Subcutaneous adipose tissue (tissue), 4 donors: ENCODE data around the gene MRPL58. TPM values are rescaled to one million over a fixed set of nuclear protein-coding genes. Genes with fewer than 3 reads are reported as not detected.

ENCODE experiments used
- total RNA-seq, 4 donors: library from RNA; depleted of rRNA; stranded (reverse); fragments of >200 nt; gene quantifications; one replicate each; pipeline ENCODE4 v1.1.0, GENCODE V29; 2016
- TF ChIP-seq, protein P1 (sequence below): fragments of 450-650 bp; IDR thresholded peaks from one replicate; pipeline ENCODE4 v1.5.1; 2016; ENCODE audit warnings: low read depth, mild to moderate bottlenecking, control low read depth, antibody characterized with exemption, moderate library complexity

Gene MRPL58
- total RNA-seq, 4 donors from 2014 or later: 34.8 to 53.5 (median 45.1) TPM

DNA sequence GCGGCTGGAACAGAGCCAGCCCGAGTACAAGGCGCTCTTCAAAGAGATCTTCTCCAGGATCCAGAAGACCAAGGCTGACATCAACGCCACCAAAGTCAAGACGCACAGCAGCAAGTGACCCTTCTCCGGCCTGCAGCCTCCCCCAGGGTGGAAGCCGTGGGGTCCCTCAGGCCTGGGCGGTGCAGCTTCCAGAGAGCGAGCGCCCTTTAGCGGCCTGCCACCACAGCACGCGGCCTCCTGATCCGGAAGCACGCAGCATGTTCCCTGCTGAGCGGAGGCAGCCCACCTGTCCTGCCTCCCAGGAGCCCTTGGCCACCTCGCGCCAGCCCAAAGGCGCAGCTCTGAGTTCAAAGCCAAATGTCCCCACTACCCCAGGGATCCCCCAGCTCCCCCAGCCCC lies 8.5 kb upstream of the MRPL58 start:
- TF ChIP-seq, protein P1, sequence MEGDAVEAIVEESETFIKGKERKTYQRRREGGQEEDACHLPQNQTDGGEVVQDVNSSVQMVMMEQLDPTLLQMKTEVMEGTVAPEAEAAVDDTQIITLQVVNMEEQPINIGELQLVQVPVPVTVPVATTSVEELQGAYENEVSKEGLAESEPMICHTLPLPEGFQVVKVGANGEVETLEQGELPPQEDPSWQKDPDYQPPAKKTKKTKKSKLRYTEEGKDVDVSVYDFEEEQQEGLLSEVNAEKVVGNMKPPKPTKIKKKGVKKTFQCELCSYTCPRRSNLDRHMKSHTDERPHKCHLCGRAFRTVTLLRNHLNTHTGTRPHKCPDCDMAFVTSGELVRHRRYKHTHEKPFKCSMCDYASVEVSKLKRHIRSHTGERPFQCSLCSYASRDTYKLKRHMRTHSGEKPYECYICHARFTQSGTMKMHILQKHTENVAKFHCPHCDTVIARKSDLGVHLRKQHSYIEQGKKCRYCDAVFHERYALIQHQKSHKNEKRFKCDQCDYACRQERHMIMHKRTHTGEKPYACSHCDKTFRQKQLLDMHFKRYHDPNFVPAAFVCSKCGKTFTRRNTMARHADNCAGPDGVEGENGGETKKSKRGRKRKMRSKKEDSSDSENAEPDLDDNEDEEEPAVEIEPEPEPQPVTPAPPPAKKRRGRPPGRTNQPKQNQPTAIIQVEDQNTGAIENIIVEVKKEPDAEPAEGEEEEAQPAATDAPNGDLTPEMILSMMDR: no peak

DNA sequence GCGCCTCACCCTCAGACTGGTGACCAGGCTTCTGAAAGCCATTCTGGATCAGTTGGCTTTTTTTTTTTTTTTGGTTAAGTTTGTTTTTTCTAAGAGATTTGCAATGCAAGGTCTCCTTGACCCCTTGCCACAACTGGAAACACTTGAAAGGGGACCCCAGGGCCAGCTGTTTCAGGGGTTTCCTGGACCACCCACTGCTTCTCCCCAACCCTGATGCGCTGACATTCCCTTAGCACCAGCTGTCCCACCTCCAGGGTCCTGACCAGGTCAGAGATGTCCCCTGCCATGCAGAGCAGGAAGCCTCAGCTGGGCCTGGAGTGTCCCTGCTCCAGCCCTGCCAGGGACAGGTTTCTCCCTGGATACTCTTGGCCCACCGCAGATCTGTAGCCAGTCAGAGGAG lies 8.1 kb upstream of the MRPL58 start:
- TF ChIP-seq, protein P1: no peak

DNA sequence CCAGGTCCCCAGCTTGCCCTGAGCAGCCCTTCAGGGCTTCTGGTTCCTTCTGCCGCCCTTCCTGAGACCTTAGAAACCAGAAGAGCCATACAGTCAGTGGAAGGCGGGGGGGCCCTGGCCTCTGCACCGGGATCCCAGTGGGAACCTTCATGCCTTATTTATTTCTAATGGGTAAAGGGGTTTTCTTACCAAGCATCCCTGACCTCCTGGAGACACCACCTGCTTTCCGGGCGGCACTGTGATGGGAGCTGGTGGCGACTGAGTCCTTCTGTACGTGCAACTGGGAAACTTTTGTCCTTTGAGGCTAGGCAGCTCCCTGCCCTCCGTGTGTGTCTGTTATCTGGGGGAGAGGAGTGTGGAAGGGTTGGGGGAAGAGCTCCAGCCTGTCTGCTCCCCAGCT lies 7.2 kb upstream of the MRPL58 start:
- TF ChIP-seq, protein P1: no peak

DNA sequence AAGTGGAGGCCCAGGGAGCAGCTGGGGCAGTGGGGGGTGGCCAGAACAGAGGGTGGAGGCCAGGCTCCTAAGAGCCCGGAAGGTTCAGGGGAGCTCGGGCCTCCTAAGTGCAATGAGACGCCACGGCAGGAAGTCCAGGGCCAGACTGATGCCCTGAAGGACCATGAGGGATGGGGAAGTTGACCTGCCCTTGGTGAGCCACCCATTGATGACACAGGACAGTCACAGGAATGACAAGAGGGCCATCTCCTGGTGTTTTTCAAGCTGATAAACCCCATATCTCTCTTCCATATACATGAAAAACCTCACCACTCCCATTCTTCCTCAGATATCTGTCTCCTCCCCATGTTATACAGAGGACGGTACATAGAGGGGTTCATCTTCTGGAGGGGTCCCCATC lies 5.8 kb upstream of the MRPL58 start:
- TF ChIP-seq, protein P1: no peak

DNA sequence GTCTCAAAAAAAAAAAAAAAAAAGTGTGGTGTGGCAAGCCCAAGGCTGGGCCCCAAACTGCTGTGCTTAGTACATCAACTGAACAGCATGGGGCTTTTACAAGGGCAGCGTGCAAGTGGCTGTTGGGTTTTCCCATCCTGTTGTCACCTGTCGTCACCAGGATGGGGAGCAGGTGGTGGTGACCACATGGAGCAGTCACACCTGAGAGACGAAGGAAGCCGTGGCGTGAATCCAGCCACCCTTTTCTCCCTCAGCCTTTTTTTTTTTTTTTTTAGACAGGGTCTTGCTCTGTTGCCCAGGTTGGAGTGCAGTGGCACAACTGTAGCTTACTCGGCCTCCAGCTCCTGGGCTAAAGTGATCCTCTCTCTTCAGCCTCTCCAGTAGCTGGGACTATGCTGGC lies 4.1 kb upstream of the MRPL58 start:
- TF ChIP-seq, protein P1: no peak

DNA sequence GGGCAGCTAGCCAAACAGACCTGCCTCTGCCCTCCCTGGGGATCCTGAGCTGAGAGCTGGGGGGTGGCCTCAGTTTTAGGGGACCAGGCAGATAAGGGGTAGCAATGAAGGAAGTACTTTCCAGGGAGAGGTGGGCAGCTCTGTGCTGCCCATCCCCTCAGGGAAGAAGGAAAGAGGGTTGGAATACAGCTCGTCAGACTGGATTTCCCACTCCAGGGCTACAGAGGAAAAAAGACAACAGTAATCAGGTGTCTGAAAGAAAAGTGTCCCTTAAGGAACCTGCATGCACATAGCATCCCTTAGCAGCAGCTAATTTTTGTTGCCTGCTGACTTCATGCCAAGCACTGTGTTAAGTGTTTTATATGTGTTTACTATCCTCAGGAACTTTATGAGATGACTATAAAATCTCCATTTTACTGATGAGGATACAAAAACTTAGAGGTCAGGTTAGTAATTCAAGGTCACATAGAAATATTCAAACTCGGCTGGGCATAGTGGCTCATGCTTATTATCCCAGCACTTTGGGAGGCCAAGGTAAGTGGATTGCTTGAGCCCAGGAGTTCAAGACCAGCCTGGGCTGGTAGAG lies 3.2 kb upstream of the MRPL58 start:
- TF ChIP-seq, protein P1: no peak

DNA sequence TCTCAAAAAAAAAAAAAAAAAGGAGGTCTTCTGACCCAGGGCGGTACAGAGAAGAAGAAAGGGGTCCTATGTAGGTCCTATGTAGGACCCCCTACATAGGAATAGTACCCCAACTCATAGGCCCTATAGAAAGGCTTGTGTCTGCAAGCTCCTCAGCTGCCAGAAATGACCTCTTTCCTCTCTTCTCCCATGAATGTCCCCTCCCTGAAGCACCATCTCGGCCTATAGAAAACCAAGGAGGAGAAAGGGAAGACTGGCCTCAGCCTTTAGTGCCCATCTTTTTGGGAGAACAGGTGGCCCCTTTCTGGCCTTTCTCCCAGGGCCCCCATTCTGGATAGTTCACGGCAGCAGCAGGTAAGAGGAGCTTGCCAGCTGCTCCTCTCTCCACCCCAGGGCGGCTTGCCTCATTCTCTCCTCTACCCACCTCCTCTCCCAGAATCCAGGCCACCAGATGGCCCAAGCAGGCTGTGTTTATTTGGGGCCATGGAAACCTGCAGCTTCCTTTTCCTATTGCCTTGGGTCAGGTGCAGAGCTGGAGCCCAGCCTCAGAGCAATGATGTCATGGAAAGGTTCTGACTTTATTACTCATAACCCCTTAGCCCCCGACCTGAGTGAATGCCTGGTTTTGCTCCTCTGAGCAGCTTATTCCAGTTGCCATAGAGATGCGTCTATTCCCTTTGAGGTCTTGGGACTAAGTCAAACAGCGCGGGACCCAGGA lies 1.6 kb upstream of the MRPL58 start:
- TF ChIP-seq, protein P1: no peak
